ENCODE results near the gene HOXA3.

The HOXA3 gene

DNA sequence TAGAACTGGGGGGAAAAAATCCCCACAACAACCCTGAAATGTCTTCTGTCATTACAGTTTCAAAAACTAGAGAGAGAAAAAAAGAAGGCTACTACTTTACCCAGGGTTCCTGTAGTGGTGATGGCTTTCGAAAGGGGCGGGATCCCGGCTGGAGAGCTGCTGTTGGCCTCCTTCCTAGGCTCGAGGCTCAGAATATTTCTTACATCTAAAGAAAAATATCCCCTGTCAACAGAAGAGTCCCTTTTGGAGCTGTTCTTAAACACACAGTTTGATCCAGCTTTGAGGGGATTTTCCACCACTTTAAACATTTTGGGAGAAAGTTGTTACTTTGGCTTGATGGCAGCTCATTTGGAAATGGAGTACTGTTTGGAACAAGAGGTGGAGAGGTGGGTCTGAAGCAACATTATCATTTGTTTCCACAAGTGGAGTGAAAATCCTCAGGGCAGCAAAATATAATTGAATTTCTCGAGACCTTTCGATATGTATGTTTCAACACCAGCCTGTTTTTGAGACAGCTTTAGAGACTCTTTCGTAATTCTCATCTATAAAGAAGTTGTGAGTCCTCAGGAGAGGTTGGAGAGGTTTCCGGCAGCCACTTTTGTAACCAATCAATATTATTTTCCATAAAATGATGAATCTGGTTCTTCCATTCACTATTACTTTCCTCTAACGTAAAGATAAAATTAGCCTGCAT, 42.5 kb upstream of the HOXA3 start:
- no peaks in the 10 kb centered on the region for H3K9me3 ChIP-seq (ENCODE audit: control insufficient read depth, low read length)
- no peak for DNase-seq
- H3K36me3 ChIP-seq (ENCODE audit: control insufficient read depth, insufficient read depth, low read length), result no peaks in the 10 kb centered on the region
- no peak overlapping the region for H3K27ac ChIP-seq (ENCODE audit: insufficient read depth, low read length, poor library complexity, severe bottlenecking)
- peaks cover 78% of the 10 kb centered on the region for H3K27me3 ChIP-seq (replicated peaks; ENCODE audit: control insufficient read depth, insufficient read depth, low read length, poor library complexity, severe bottlenecking)
- no peak overlapping the region for H3K4me3 ChIP-seq (ENCODE audit: insufficient read depth, low read depth, low read length, poor library complexity, severe bottlenecking)
- peaks cover 26% of the 10 kb centered on the region for H3K4me1 ChIP-seq (ENCODE audit: control insufficient read depth, insufficient read depth, low read length, poor library complexity, severe bottlenecking)

- H3K27ac ChIP-seq (ENCODE audit: insufficient read depth, low read length, poor library complexity, severe bottlenecking), result no peak overlapping the region
- peaks cover 28% of the 10 kb centered on the region for H3K4me1 ChIP-seq (ENCODE audit: control insufficient read depth, insufficient read depth, low read length, poor library complexity, severe bottlenecking)
- no peaks in the 10 kb centered on the region for H3K9me3 ChIP-seq (ENCODE audit: control insufficient read depth, low read length)
- H3K27me3 ChIP-seq (replicated peaks; ENCODE audit: control insufficient read depth, insufficient read depth, low read length, poor library complexity, severe bottlenecking), result peaks cover 83% of the 10 kb centered on the region
- no peak overlapping the region for H3K4me3 ChIP-seq (ENCODE audit: insufficient read depth, low read depth, low read length, poor library complexity, severe bottlenecking)
- no peak for DNase-seq
- H3K36me3 ChIP-seq (ENCODE audit: control insufficient read depth, insufficient read depth, low read length), result no peaks in the 10 kb centered on the region
Observed at GRCh38 chr7:27194002-27194352, 41.6 kb upstream of the HOXA3 start.

GRCh38 chr7:27193335-27194001, 41.1 kb upstream of the HOXA3 start:
- Histone ChIP-seq H3K36me3 (ENCODE audit: control insufficient read depth, insufficient read depth, low read length) (no peaks in the 10 kb centered on the region), H3K9me3 (ENCODE audit: control insufficient read depth, low read length) (no peaks in the 10 kb centered on the region), H3K27ac (ENCODE audit: insufficient read depth, low read length, poor library complexity, severe bottlenecking) (no peak overlapping the region), H3K27me3 (replicated peaks; ENCODE audit: control insufficient read depth, insufficient read depth, low read length, poor library complexity, severe bottlenecking) (peaks cover 83% of the 10 kb centered on the region), H3K4me1 (ENCODE audit: control insufficient read depth, insufficient read depth, low read length, poor library complexity, severe bottlenecking) (peaks cover 28% of the 10 kb centered on the region), H3K4me3 (ENCODE audit: insufficient read depth, low read depth, low read length, poor library complexity, severe bottlenecking) (peak overlapping the region; percentile 25)
- DNase-seq, result no peak

- Histone ChIP-seq H3K36me3 (ENCODE audit: control insufficient read depth, insufficient read depth, low read length) (no peaks in the 10 kb centered on the region), H3K9me3 (ENCODE audit: control insufficient read depth, low read length) (no peaks in the 10 kb centered on the region), H3K4me3 (ENCODE audit: insufficient read depth, low read depth, low read length, poor library complexity, severe bottlenecking) (peak overlapping the region; percentile 25), H3K4me1 (ENCODE audit: control insufficient read depth, insufficient read depth, low read length, poor library complexity, severe bottlenecking) (peaks cover 35% of the 10 kb centered on the region), H3K27ac (ENCODE audit: insufficient read depth, low read length, poor library complexity, severe bottlenecking) (no peak overlapping the region), H3K27me3 (replicated peaks; ENCODE audit: control insufficient read depth, insufficient read depth, low read length, poor library complexity, severe bottlenecking) (peaks cover 84% of the 10 kb centered on the region)
- no peak for DNase-seq
Observed at GRCh38 chr7:27192546-27193334, 40.4 kb upstream of the HOXA3 start.

GRCh38 chr7:27191833-27192545, 39.6 kb upstream of the HOXA3 start:
- Histone ChIP-seq H3K27ac (ENCODE audit: insufficient read depth, low read length, poor library complexity, severe bottlenecking) (no peak overlapping the region), H3K36me3 (ENCODE audit: control insufficient read depth, insufficient read depth, low read length) (no peaks in the 10 kb centered on the region), H3K4me1 (ENCODE audit: control insufficient read depth, insufficient read depth, low read length, poor library complexity, severe bottlenecking) (peaks cover 41% of the 10 kb centered on the region), H3K4me3 (ENCODE audit: insufficient read depth, low read depth, low read length, poor library complexity, severe bottlenecking) (peak overlapping the region; percentile 25), H3K9me3 (ENCODE audit: control insufficient read depth, low read length) (no peaks in the 10 kb centered on the region), H3K27me3 (replicated peaks; ENCODE audit: control insufficient read depth, insufficient read depth, low read length, poor library complexity, severe bottlenecking) (peaks cover 84% of the 10 kb centered on the region)
- DNase-seq, result no peak

GRCh38 chr7:27191161-27191731, 38.9 kb upstream of the HOXA3 start:
- Histone ChIP-seq H3K36me3 (ENCODE audit: control insufficient read depth, insufficient read depth, low read length) (no peaks in the 10 kb centered on the region), H3K27ac (ENCODE audit: insufficient read depth, low read length, poor library complexity, severe bottlenecking) (no peak overlapping the region), H3K27me3 (replicated peaks; ENCODE audit: control insufficient read depth, insufficient read depth, low read length, poor library complexity, severe bottlenecking) (peaks cover 84% of the 10 kb centered on the region), H3K4me3 (ENCODE audit: insufficient read depth, low read depth, low read length, poor library complexity, severe bottlenecking) (no peak overlapping the region), H3K4me1 (ENCODE audit: control insufficient read depth, insufficient read depth, low read length, poor library complexity, severe bottlenecking) (peaks cover 42% of the 10 kb centered on the region), H3K9me3 (ENCODE audit: control insufficient read depth, low read length) (no peaks in the 10 kb centered on the region)
- DNase-seq, result no peak

DNA sequence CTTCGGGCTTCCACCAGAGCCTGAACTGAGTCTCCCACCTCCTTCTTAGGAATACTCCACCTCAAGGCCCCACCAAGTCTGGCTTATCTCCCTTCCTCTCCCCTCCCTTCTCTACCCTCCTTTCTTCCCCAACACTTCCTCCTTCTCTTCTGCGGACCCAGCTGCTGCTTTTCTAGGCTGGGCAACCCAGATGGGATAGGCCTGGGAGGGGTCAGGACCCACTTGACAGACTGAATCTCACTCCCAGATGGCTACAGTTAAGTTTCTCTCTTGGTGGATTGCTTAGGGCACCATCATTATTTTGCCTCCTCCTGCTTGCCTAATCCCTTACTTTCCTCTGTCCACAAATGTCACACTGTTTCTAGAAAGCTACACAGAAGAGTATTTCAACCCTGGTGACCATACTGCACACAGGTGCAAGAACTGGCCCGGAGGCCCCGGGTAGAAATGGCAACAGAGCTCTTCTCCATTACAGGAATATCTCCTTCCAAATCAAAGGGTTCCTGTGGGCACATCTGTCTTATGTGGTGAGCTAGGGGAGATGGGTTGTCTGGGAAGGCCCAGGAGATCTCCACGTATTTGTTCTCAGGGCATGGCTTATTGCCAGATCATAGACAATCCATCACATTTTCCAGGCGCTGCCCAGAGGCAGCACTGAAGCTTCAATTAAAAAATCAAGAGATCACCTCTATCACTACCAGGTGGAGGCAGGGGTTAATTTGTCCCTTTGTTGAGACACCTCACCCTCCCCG, 37.8 kb upstream of the HOXA3 start:
- Histone ChIP-seq H3K36me3 (ENCODE audit: control insufficient read depth, insufficient read depth, low read length) (no peaks in the 10 kb centered on the region), H3K4me3 (ENCODE audit: insufficient read depth, low read depth, low read length, poor library complexity, severe bottlenecking) (no peak overlapping the region), H3K27me3 (replicated peaks; ENCODE audit: control insufficient read depth, insufficient read depth, low read length, poor library complexity, severe bottlenecking) (peaks cover 87% of the 10 kb centered on the region), H3K27ac (ENCODE audit: insufficient read depth, low read length, poor library complexity, severe bottlenecking) (no peak overlapping the region), H3K9me3 (ENCODE audit: control insufficient read depth, low read length) (no peaks in the 10 kb centered on the region), H3K4me1 (ENCODE audit: control insufficient read depth, insufficient read depth, low read length, poor library complexity, severe bottlenecking) (peaks cover 52% of the 10 kb centered on the region)
- no peak for DNase-seq

- H3K9me3 ChIP-seq (ENCODE audit: control insufficient read depth, low read length), result no peaks in the 10 kb centered on the region
- no peak overlapping the region for H3K27ac ChIP-seq (ENCODE audit: insufficient read depth, low read length, poor library complexity, severe bottlenecking)
- H3K36me3 ChIP-seq (ENCODE audit: control insufficient read depth, insufficient read depth, low read length), result no peaks in the 10 kb centered on the region
- peaks cover 94% of the 10 kb centered on the region for H3K27me3 ChIP-seq (replicated peaks; ENCODE audit: control insufficient read depth, insufficient read depth, low read length, poor library complexity, severe bottlenecking)
- no peak for DNase-seq
- H3K4me1 ChIP-seq (ENCODE audit: control insufficient read depth, insufficient read depth, low read length, poor library complexity, severe bottlenecking), result peaks cover 60% of the 10 kb centered on the region
- H3K4me3 ChIP-seq (ENCODE audit: insufficient read depth, low read depth, low read length, poor library complexity, severe bottlenecking), result no peak overlapping the region
Observed at GRCh38 chr7:27189295-27189996, 37.1 kb upstream of the HOXA3 start.

Data from effector memory CD4-positive, alpha-beta T cell (primary cell).